CD4-positive, CD25-positive, alpha-beta regulatory T cell (primary cell): ENCODE data around the gene HAPLN2. TPM values are rescaled to one million over a fixed set of nuclear protein-coding genes. Genes with fewer than 3 reads are reported as not detected.
A peak's percentile ranks its signal among the peaks of the same experiment; 100 is the strongest.

Experiments used
- ATAC-seq, 2 donors: fragments of 150-1000 bp; cut with Tn5 transposase; one replicate each; pipeline ENCODE4 v1.10.0; 2021; ENCODE audit warnings: low read depth in 2 of 2, moderate number of reproducible peaks in 2 of 2, moderate library complexity in 1 of 2
- DNase-seq, 3 donors: peaks; one replicate each; pipeline versions ENCODE4 v3.0.0 to v3.0.0-alpha.2; 2012 to 2022; ENCODE audit warnings: mixed read lengths in 1 of 3
- H3K27ac ChIP-seq: one replicate; pipeline ENCODE4 v1.7.0; 2013; ENCODE audit warnings: mild to moderate bottlenecking, low read length; ENCODE audit not compliant: insufficient read depth, poor library complexity, severe bottlenecking
- H3K27me3 ChIP-seq: one replicate; pipeline ENCODE4 v1.7.0; 2013; ENCODE audit warnings: low read length; ENCODE audit not compliant: control insufficient read depth, insufficient read depth
- H3K36me3 ChIP-seq: one replicate; pipeline ENCODE4 v1.7.0; 2013; ENCODE audit warnings: mild to moderate bottlenecking, low read length, moderate library complexity; ENCODE audit not compliant: control insufficient read depth, insufficient read depth
- H3K4me1 ChIP-seq: 2 replicates; pipeline ENCODE4 v1.7.0; 2013; ENCODE audit warnings: mild to moderate bottlenecking, low read length; ENCODE audit not compliant: insufficient read depth, control insufficient read depth, poor library complexity, severe bottlenecking
- H3K4me3 ChIP-seq: one replicate; pipeline ENCODE4 v1.7.0; 2013; ENCODE audit warnings: low read depth, mild to moderate bottlenecking, low read length, moderate library complexity
- H3K9me3 ChIP-seq, 2 experiments: 1 replicate in 1 of 2; 2 replicates in 1 of 2; pipeline ENCODE4 v1.7.0; 2013; ENCODE audit warnings: low read length in 2 of 2, mild to moderate bottlenecking in 1 of 2, moderate library complexity in 1 of 2; ENCODE audit not compliant: control insufficient read depth in 2 of 2
- H3K27ac Mint-ChIP-seq, 3 donors: one replicate each; pipeline ENCODE4 v1.8.0; 2020 to 2022; ENCODE audit warnings: mild to moderate bottlenecking in 3 of 3, mixed read lengths in 3 of 3, moderate library complexity in 2 of 3
- H3K27me3 Mint-ChIP-seq: one replicate; pipeline ENCODE4 v1.8.0; 2022; ENCODE audit warnings: mild to moderate bottlenecking, mixed read lengths
- H3K36me3 Mint-ChIP-seq: one replicate; pipeline ENCODE4 v1.8.0; 2020; ENCODE audit warnings: mixed read lengths
- H3K4me1 Mint-ChIP-seq, 4 donors: one replicate each; pipeline ENCODE4 v1.8.0; 2020 to 2022; ENCODE audit warnings: mixed read lengths in 4 of 4, mild to moderate bottlenecking in 1 of 4
- H3K4me3 Mint-ChIP-seq, 4 donors: one replicate each; pipeline ENCODE4 v1.8.0; 2020 to 2022; ENCODE audit warnings: mild to moderate bottlenecking in 4 of 4, mixed read lengths in 4 of 4, moderate library complexity in 3 of 4
- H3K9me3 Mint-ChIP-seq, 7 donors: one replicate each; pipeline ENCODE4 v1.8.0; 2020 to 2022; ENCODE audit warnings: mixed read lengths in 7 of 7, mild to moderate bottlenecking in 3 of 7, moderate library complexity in 2 of 7
- polyA plus RNA-seq, 4 donors: library from polyadenylated mRNA; unstranded; fragments of 300-500 nt; fragmentation: Illumina TruSeq; gene quantifications; one replicate each; pipeline ENCODE4 v1.2.3, GENCODE V29; 2021
- total RNA-seq: library from RNA; stranded (reverse); gene quantifications from one replicate; pipeline ENCODE4 v1.2.3, GENCODE V29; 2022

The HAPLN2 gene
- total and polyA plus RNA-seq, 5 donors from 2014 or later = not detected

DNA sequence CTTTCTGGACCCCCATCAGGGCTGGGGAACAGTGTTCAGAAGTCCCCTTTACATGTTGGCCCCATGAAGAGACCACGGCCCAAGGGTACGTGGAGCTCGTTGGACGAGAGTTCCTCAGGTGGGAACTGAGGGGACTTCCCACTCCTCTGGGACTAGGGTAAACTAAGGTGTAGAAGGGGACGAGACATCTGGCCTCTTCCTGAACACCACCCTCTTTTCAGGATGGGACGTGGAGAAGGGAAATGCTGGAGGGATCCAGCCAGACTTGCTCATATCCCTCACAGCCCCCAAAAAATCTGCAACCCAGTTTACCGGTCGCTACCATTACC, 25.6 kb upstream of the HAPLN2 start:
- ATAC-seq (no peak), DNase-seq (no peak)
- H3K36me3 Mint-ChIP-seq = peaks cover 25% of the 10 kb centered on the region
- Histone ChIP-seq H3K36me3 (peaks cover 48% of the 10 kb centered on the region), H3K4me3 (no peak overlapping the region), H3K27ac (no peak overlapping the region), H3K27me3 (no peaks in the 10 kb centered on the region), H3K9me3 (no peaks in the 10 kb centered on the region), H3K4me1 (peaks cover 16% of the 10 kb centered on the region)
- H3K27me3 Mint-ChIP-seq = no peaks in the 10 kb centered on the region
- peak overlapping the region in 1 of 4 donors; percentile 78 for H3K4me3 Mint-ChIP-seq
- H3K4me1 Mint-ChIP-seq = peaks cover 0 to 34% (median 19%) of the 10 kb centered on the region in 4 donors
- no peaks in the 10 kb centered on the region for H3K9me3 Mint-ChIP-seq
- peak overlapping the region in 1 of 3 donors; percentile 65 for H3K27ac Mint-ChIP-seq

DNA sequence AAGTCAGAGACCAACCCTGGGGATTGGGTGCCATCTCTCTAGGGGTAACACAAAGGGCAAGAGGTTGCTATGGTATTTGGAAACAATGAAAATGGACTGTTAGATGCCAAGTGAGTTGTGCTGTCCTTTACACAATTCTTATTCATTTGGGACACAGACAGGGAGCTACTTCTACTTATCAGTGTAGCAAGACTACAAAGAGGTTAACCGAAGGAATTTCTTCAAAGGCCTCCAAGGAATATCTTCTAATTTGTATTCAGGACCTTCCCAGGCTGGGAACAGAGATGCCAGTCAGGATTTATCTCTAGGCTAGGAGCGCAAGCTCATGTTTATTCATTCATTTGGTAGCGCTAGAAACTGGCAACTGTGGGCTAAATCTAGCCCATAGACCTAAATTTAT, 25.0 kb upstream of the HAPLN2 start:
- Mint-ChIP-seq H3K4me1 (peaks cover 0 to 34% (median 19%) of the 10 kb centered on the region in 4 donors), H3K27me3 (no peaks in the 10 kb centered on the region), H3K36me3 (peaks cover 25% of the 10 kb centered on the region), H3K4me3 (peak overlapping the region in 2 of 4 donors; percentile 55 to 78), H3K27ac (peak overlapping the region in 2 of 3 donors; percentile 32 to 65), H3K9me3 (no peaks in the 10 kb centered on the region)
- DNase-seq (no peak), ATAC-seq (no peak)
- no peaks in the 10 kb centered on the region for H3K27me3 ChIP-seq
- no peak overlapping the region for H3K27ac ChIP-seq
- no peaks in the 10 kb centered on the region for H3K9me3 ChIP-seq
- H3K4me1 ChIP-seq = peaks cover 16% of the 10 kb centered on the region
- peaks cover 51% of the 10 kb centered on the region for H3K36me3 ChIP-seq
- no peak overlapping the region for H3K4me3 ChIP-seq

DNA sequence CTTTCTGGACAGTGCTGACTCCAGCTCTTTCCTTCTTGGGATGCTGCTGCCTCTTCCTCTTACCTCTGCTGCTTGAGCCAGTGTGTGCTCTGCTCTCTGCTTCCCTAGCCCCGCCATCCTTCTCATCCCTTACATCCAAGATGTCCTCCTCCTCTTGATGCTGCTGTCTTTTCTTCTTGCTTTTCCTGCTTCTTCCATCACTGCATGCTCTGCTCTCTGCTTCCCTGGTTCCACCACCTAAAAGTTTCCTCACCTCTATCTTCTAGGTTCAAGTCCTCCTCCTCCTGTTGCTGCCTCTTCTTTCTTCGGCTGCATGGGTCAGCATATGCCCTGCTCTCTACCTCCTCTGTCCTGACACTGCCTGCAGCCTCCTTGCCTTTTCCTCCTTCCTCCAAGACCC, 24.2 kb upstream of the HAPLN2 start:
- no peak for ATAC-seq
- Histone ChIP-seq H3K4me3 (no peak overlapping the region), H3K4me1 (peaks cover 16% of the 10 kb centered on the region), H3K36me3 (peaks cover 51% of the 10 kb centered on the region), H3K9me3 (no peaks in the 10 kb centered on the region), H3K27me3 (no peaks in the 10 kb centered on the region), H3K27ac (no peak overlapping the region)
- peak overlapping the region in 2 of 3 donors; percentile 9 to 61 for H3K27ac Mint-ChIP-seq
- no peaks in the 10 kb centered on the region for H3K27me3 Mint-ChIP-seq
- DNase-seq = no peak
- H3K4me1 Mint-ChIP-seq = peaks cover 0 to 41% (median 24%) of the 10 kb centered on the region in 4 donors
- H3K4me3 Mint-ChIP-seq = peak overlapping the region in 2 of 4 donors; percentile 78 to 82
- no peaks in the 10 kb centered on the region for H3K9me3 Mint-ChIP-seq
- peaks cover 25% of the 10 kb centered on the region for H3K36me3 Mint-ChIP-seq

GRCh38 chr1:156596426-156596825, 22.8 kb upstream of the HAPLN2 start:
- ATAC-seq (no peak), DNase-seq (no peak)
- Mint-ChIP-seq H3K27me3 (no peaks in the 10 kb centered on the region), H3K4me1 (peaks cover 0 to 45% (median 25%) of the 10 kb centered on the region in 4 donors), H3K9me3 (no peaks in the 10 kb centered on the region), H3K36me3 (peaks cover 25% of the 10 kb centered on the region), H3K27ac (peak overlapping the region in 1 of 3 donors; percentile 89), H3K4me3 (peak overlapping the region in 2 of 4 donors; percentile 13 to 84)
- Histone ChIP-seq H3K27ac (no peak overlapping the region), H3K27me3 (no peaks in the 10 kb centered on the region), H3K4me3 (no peak overlapping the region), H3K4me1 (peaks cover 23% of the 10 kb centered on the region), H3K36me3 (peaks cover 51% of the 10 kb centered on the region), H3K9me3 (no peaks in the 10 kb centered on the region)

DNA sequence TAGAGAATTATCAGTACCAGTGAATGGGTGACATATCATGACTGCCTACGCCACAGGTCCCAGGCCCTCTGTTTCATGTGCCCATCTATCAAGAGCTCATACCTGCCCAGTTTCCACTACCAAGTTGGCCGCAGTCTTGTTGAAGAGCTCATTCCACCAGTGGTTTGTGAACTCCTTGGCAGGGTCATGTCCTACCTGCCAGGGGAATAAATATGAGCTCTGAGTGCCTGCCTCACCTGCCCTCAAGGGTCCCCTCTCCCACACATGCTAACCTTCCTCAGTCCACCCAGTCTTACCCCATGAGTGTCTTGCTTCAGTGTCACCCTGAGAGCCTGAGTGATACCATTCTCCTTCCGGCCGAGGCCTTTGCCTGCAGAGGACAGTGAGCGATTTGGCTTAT, 21.1 kb upstream of the HAPLN2 start:
- no peaks in the 10 kb centered on the region for H3K9me3 Mint-ChIP-seq
- no peak overlapping the region for H3K27ac ChIP-seq
- H3K4me3 Mint-ChIP-seq = peak overlapping the region in 3 of 4 donors; percentile 26 to 84 (median 35)
- H3K36me3 ChIP-seq = peaks cover 51% of the 10 kb centered on the region
- H3K27me3 ChIP-seq = no peaks in the 10 kb centered on the region
- peaks cover 25% of the 10 kb centered on the region for H3K36me3 Mint-ChIP-seq
- H3K27ac Mint-ChIP-seq = peak overlapping the region in 2 of 3 donors; percentile 80 to 81
- no peaks in the 10 kb centered on the region for H3K9me3 ChIP-seq
- ATAC-seq (no peak), DNase-seq (no peak)
- peaks cover 27% of the 10 kb centered on the region for H3K4me1 ChIP-seq
- H3K4me3 ChIP-seq = no peak overlapping the region
- peaks cover 4 to 49% (median 35%) of the 10 kb centered on the region in 4 donors for H3K4me1 Mint-ChIP-seq
- no peaks in the 10 kb centered on the region for H3K27me3 Mint-ChIP-seq

DNA sequence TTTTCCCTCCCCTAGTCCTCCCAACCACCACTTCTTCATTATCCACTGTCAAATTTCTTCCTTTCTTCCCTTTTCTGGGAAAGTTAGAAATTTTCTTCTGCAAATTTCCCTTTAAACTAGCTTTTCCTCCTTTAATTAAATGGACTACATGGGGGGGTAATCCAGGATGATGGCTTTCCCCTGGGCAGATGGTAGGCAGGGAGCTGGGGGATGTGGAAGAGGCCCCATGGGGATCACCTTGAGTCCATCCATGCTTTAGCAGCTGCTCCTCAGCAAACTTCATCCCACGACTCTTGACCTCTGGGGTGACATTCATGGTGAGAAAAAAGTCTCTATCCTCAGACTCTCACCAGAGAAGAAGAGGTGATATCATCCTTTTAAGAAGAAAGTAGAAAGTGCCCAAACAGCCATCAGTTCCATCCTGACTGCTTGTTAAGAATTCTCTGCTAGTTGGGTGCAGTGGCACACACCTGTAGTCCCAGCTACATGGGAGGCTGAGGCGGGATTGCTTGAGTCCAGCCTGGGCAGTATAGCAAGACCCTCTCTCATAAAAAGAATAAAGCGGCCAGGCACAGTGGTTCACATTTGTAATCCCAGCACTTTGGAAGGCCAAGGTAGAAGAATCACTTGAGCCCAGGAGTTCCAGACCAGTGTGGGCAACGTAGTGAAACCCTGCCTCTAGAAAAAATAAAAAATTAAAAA, 20.3 kb upstream of the HAPLN2 start:
- no peak overlapping the region for H3K4me3 ChIP-seq
- peak overlapping the region in 3 of 4 donors; percentile 26 to 84 (median 68) for H3K4me3 Mint-ChIP-seq
- no peaks in the 10 kb centered on the region for H3K9me3 ChIP-seq
- ATAC-seq = no peak
- peaks cover 47% of the 10 kb centered on the region for H3K36me3 ChIP-seq
- H3K4me1 ChIP-seq = peaks cover 28% of the 10 kb centered on the region
- H3K27me3 ChIP-seq = no peaks in the 10 kb centered on the region
- peak overlapping the region in 2 of 3 donors; percentile 80 to 81 for H3K27ac Mint-ChIP-seq
- peaks cover 4 to 47% (median 35%) of the 10 kb centered on the region in 4 donors for H3K4me1 Mint-ChIP-seq
- H3K27me3 Mint-ChIP-seq = no peaks in the 10 kb centered on the region
- H3K9me3 Mint-ChIP-seq = no peaks in the 10 kb centered on the region
- H3K36me3 Mint-ChIP-seq = peaks cover 25% of the 10 kb centered on the region
- no peak for DNase-seq
- no peak overlapping the region for H3K27ac ChIP-seq

GRCh38 chr1:156599811-156600210, 19.4 kb upstream of the HAPLN2 start:
- no peaks in the 10 kb centered on the region for H3K27me3 Mint-ChIP-seq
- DNase-seq (peak in 2 of 3 donors; percentile 21 to 51), ATAC-seq (peak in 1 of 2 donors; percentile 47)

GRCh38 chr1:156600733-156601121, 18.5 kb upstream of the HAPLN2 start:
- Histone ChIP-seq H3K9me3 (no peaks in the 10 kb centered on the region), H3K27ac (peak overlapping the region; percentile 78), H3K4me3 (peak overlapping the region; percentile 97), H3K27me3 (no peaks in the 10 kb centered on the region), H3K36me3 (peaks cover 31% of the 10 kb centered on the region), H3K4me1 (peaks cover 28% of the 10 kb centered on the region)
- H3K9me3 Mint-ChIP-seq = no peaks in the 10 kb centered on the region
- ATAC-seq (peak in 1 of 2 donors; percentile 5), DNase-seq (no peak)
- H3K27me3 Mint-ChIP-seq = no peaks in the 10 kb centered on the region
- peaks cover 16% of the 10 kb centered on the region for H3K36me3 Mint-ChIP-seq
- H3K4me1 Mint-ChIP-seq = peaks cover 4 to 41% (median 28%) of the 10 kb centered on the region in 4 donors
- peak overlapping the region; percentile 84 to 100 (median 99) for H3K4me3 Mint-ChIP-seq
- peak overlapping the region; percentile 93 to 99 (median 99) for H3K27ac Mint-ChIP-seq

More at GRCh38 chr1:156599811-156600210, 19.4 kb upstream of the HAPLN2 start:
- no peaks in the 10 kb centered on the region for H3K9me3 Mint-ChIP-seq
- H3K27ac Mint-ChIP-seq = peak overlapping the region in 1 of 3 donors; percentile 93
- peaks cover 37% of the 10 kb centered on the region for H3K36me3 ChIP-seq
- peak overlapping the region; percentile 24 for H3K27ac ChIP-seq
- H3K4me1 Mint-ChIP-seq = peaks cover 4 to 47% (median 35%) of the 10 kb centered on the region in 4 donors
- peaks cover 24% of the 10 kb centered on the region for H3K36me3 Mint-ChIP-seq
- H3K4me3 ChIP-seq = no peak overlapping the region
- H3K4me3 Mint-ChIP-seq = peak overlapping the region; percentile 84 to 100 (median 92)
- H3K4me1 ChIP-seq = peaks cover 28% of the 10 kb centered on the region
- no peaks in the 10 kb centered on the region for H3K27me3 ChIP-seq
- H3K9me3 ChIP-seq = no peaks in the 10 kb centered on the region
